ENCODE data around the gene ABCA2. TPM values are rescaled to one million over a fixed set of nuclear protein-coding genes. Genes with fewer than 3 reads are reported as not detected.

The ABCA2 gene
- total RNA-seq, 6 experiments from 2014 or later: 18.3 to 36.3 (median 23.6) TPM

DNA sequence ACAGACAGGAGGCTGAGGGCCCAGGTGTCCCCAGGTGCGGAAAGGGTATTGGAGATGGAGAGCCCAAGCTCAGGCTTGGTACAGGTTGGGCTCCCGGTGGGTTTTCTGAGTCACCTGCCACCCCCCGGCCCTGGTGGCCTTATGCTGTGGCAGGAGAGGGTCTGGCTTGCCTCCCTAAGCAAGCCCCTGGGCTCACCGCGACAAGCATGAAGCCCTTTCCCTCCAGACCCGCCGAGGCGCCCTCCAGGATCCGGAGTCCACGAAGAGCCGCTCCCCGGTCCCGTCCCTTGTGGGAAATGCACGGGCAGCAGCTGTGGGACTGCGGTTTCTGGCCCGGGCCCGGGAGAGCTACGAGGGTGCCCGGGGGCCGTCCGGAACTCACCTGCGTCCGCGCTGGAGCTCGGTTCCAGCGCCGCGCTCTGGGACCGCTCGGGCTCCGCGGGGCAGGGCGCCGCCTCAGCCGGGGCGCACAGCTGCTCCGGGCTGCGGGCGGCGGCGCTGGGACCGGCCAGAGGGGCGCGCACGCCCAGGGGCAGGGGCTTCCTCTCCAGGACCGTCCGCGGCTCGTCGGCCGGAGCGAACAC is 41.6 kb upstream of the ABCA2 start:
- DNase-seq: no peak
- Mint-ChIP-seq H3K9me3 (no peaks in the 10 kb centered on the region), H3K36me3 (ENCODE audit: low read depth) (no peaks in the 10 kb centered on the region), H3K4me1 (ENCODE audit: low read depth) (peaks cover 14% of the 10 kb centered on the region), H3K27ac (no peak overlapping the region), H3K27me3 (ENCODE audit: insufficient read depth) (no peaks in the 10 kb centered on the region; the same call in 1 of the 2 replicates), H3K4me3 (peak overlapping the region; percentile 26)
- TF ChIP-seq, protein P1, sequence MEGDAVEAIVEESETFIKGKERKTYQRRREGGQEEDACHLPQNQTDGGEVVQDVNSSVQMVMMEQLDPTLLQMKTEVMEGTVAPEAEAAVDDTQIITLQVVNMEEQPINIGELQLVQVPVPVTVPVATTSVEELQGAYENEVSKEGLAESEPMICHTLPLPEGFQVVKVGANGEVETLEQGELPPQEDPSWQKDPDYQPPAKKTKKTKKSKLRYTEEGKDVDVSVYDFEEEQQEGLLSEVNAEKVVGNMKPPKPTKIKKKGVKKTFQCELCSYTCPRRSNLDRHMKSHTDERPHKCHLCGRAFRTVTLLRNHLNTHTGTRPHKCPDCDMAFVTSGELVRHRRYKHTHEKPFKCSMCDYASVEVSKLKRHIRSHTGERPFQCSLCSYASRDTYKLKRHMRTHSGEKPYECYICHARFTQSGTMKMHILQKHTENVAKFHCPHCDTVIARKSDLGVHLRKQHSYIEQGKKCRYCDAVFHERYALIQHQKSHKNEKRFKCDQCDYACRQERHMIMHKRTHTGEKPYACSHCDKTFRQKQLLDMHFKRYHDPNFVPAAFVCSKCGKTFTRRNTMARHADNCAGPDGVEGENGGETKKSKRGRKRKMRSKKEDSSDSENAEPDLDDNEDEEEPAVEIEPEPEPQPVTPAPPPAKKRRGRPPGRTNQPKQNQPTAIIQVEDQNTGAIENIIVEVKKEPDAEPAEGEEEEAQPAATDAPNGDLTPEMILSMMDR (IDR thresholded peaks at IDR 0.05): no peak

DNA sequence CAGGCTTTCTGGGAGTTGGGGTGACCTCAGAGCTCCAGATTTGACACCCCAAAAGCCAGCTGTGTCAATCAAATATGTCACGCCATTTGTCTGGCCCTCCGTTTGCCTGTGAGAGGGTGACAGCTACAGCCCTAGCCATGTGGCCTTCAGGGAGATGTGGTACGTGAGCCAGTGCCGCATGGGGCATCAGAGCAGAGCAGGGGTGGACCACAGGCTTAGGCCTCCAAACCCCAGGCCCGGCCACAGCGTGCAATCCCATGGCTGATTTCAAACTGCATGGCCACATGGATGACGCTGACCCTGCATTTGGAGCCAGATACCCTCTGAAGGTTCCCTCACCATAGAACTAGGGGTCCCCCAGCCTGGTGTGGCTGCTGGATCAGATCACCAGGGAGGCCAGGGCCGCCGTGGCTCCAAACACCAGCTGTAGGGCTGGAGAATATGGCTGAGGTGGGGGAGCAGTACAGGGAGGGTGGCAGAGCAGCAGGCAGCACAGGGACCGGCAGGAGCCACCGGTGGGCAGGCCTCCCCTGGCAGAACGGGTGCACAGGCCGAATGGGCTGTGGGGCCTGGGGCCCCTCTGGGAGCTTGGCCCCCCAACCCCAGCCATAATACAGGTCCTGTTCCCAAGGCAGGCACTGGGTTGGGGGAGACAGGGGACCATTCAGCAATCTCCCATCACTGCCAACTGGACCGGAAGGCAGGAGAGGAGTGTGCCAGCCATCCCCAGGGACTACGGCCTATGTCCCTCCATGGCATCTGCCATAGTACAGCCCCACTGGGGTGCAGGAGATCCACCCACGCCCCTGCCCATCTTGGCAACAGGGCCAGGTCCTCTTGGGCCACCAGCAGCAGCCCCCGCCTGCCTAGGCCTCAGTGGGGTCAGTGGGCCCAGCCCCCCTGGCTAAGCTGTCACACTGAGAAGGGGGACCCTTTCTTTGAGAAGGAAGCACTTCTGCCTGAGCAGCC is 40.8 kb upstream of the ABCA2 start:
- H3K36me3 Mint-ChIP-seq (ENCODE audit: low read depth): no peaks in the 10 kb centered on the region
- H3K4me3 Mint-ChIP-seq: peak overlapping the region; percentile 26
- H3K4me1 Mint-ChIP-seq (ENCODE audit: low read depth): peaks cover 14% of the 10 kb centered on the region
- H3K27me3 Mint-ChIP-seq (ENCODE audit: insufficient read depth): peaks cover 1% of the 10 kb centered on the region; the same call in 1 of the 2 replicates
- DNase-seq: no peak
- TF ChIP-seq, protein P1 (IDR thresholded peaks at IDR 0.05): no peak
- H3K9me3 Mint-ChIP-seq: no peaks in the 10 kb centered on the region
- H3K27ac Mint-ChIP-seq: no peak overlapping the region

- no peak overlapping the region for H3K4me3 Mint-ChIP-seq
- H3K27ac Mint-ChIP-seq: no peak overlapping the region
- DNase-seq: peak; percentile 61
These were observed 40.0 kb upstream of the ABCA2 start for GRCh38 chr9:137067860-137068538.

DNA sequence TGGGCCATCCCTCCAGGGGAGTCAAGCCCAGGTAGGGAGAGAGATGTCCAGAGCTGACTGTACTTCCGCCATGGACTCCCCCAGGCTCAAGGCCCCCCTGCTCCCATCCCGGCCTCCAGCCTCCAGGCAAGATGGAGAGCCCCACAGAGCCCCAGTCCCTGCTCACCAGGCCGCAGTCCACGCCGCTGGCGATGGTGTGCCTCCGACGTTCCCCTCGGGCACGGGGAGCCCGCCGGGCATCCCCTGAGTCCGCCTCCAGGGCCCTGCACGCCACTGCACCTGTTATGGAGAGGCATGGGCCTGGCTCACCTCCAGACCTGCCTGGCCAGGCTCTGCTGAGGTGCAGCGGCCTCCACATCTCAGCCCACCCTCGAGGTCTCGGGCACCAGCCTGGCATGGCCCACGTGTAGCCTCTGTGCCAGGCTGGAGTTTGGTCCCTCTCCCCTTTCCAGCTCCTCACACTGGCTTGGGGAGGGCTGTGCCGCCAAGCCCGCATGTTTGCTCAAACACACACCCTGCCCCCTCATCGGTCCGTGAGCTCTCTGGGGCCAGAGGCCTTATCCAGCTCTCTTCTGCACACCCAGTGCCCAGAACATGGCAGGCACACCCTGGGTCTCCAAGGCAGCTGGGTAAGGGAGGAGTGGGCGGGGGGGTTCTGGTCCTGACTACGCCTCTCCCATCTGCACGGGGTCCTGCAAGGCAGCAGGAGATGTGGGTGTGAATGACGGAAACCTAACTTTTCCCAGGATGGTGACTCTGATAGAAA is 38.2 kb upstream of the ABCA2 start:
- no peak for DNase-seq
- TF ChIP-seq, protein P1 (IDR thresholded peaks at IDR 0.05): no peak
- H3K27me3 Mint-ChIP-seq (ENCODE audit: insufficient read depth): peaks cover 1% of the 10 kb centered on the region; the same call in 1 of the 2 replicates
- no peak overlapping the region for H3K27ac Mint-ChIP-seq
- H3K36me3 Mint-ChIP-seq (ENCODE audit: low read depth): no peaks in the 10 kb centered on the region
- peaks cover 12% of the 10 kb centered on the region for H3K4me1 Mint-ChIP-seq (ENCODE audit: low read depth)
- no peak overlapping the region for H3K4me3 Mint-ChIP-seq
- no peaks in the 10 kb centered on the region for H3K9me3 Mint-ChIP-seq

More at GRCh38 chr9:137067860-137068538, 40.0 kb upstream of the ABCA2 start:
- Mint-ChIP-seq H3K27me3 (ENCODE audit: insufficient read depth) (peaks cover 1% of the 10 kb centered on the region; the same call in 1 of the 2 replicates), H3K9me3 (no peaks in the 10 kb centered on the region), H3K36me3 (ENCODE audit: low read depth) (no peaks in the 10 kb centered on the region), H3K4me1 (ENCODE audit: low read depth) (peaks cover 14% of the 10 kb centered on the region)
- TF ChIP-seq, protein P1 (IDR thresholded peaks at IDR 0.05): peak; percentile 85
